ENCODE measurements around the gene SIAH1.
"Not testable (repeated sequence)": the region's sequence is repeated elsewhere in the genome, so short reads cannot be mapped to it uniquely, and the experiment has no call there.

The SIAH1 gene

GRCh38 chr16:48392407-48392806 lies 7.2 kb upstream of the SIAH1 start:
- DNase-seq, result no peak

DNA sequence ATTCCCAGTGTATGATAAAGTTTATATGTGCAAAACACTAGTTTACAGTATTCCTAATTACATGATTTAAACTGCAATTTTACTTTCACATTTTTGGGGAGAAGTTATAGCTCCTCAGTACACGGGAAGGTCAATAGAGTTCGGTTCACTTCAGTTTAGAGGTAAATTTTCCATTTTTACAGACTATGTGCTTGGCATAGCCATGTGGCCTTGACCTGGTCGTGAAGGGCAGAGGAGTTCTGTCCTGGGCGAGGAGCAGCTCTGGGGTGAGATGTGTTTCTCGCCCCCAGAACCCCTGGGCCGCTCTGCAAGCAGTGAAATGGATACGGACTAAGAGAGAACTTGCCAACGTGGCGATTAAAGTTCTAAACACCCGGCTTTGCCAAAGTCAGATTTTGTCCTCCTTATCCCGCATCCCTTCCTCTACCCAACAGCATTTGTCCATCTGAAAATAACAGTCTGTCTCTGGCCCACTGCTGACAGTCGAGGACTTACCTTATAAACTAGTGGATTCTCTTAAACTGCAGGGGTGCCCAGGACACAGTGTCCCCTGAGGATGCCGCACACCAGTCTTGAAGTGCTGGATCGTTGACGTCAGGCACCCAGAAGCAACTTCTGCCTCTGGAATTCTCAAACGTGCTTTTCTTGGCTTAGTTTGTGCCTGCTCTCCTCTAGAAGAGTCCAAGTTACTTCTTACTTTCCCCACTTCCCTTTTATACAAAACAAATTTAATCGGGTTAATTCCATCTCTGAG lies 1.5 kb upstream of the SIAH1 start:
- DNase-seq, result no peak

- DNase-seq, result peak; percentile 58 to 88 (median 65)
Measured at GRCh38 chr16:48384520-48385252, 527 bp downstream of the SIAH1 start.

GRCh38 chr16:48383877-48384519 lies 1.2 kb downstream of the SIAH1 start:
- DNase-seq, result peak in 1 of 3 donors; percentile 32

DNA sequence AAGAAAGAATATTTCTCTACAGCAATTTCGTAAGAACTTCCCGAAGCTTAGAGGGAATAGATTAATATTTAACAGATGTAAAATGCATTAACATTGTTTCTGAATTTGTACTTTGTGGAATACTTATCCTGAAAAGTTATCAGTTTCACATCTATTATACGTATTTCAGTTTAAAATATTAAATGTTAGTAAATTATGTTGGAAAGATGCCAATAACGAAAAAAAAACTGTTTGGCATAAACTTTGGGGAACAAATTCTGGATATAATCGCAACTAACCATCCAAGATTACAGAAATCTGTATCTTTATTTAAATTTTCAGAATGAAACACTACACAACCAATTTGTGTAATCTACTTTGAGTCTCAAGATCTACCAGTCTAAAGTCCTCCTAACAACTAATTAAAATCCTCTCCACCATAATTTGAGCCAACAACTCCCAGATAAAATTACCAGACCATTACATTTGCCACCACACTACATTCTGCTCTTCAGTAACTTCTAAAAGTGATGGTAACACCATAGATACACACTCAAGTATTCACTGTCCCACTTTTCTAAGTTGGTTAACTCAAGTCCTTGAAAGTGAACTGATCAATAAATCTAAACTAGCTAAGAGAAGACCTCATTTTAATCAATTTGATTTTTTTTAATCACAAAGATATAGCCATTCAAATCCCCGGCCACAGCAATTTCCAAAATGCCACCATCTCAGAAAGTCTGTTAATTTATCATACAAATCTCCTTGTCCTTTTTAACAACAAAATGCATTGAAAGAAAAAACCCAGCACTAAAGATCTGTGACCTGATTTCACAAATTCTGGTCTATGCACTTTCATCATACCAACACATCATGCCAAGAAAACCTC lies 2.0 kb downstream of the SIAH1 start:
- peak in 1 of 3 donors; percentile 18 for DNase-seq

DNA sequence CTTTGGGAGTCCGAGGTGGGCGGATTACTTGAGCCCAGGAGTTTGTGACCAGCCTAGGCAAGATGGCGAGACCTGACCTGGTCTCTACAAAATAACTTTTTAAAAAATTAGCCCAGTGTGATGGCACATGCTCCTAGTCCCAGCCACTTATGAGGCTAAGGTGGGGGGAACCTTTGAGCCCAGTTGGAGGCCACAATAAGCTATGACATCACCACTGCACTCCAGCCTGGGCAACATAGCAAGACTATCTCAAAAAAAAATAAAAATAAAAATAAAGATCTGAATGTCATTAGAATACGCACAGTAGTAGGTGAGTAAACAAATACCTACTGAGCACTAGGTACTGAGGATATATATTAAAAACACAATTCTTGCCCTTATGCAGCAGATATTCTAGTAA lies 3.1 kb downstream of the SIAH1 start:
- peak in 1 of 3 donors; percentile 17 for DNase-seq

DNA sequence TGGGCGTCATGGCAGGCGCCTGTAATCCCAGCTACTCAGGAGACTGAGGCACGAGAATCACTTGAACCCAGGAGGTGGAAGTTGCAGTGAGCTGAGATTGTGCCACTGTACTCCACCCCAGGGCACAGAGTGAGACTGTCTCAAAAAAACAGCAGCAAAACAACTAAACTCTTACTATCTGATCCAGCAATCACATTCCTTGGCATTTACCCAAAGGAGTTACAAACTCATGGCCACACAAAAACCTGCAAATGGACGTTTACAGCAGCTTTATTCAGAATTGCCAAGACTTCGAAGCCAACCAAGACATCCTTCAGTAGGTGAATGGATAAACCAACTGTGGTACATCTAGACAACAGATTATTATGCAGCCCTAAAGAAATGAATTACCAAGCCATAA lies 4.0 kb downstream of the SIAH1 start:
- no peak for DNase-seq

GRCh38 chr16:48378836-48379235 lies 6.4 kb downstream of the SIAH1 start:
- peak; percentile 47 to 80 (median 79) for DNase-seq

DNA sequence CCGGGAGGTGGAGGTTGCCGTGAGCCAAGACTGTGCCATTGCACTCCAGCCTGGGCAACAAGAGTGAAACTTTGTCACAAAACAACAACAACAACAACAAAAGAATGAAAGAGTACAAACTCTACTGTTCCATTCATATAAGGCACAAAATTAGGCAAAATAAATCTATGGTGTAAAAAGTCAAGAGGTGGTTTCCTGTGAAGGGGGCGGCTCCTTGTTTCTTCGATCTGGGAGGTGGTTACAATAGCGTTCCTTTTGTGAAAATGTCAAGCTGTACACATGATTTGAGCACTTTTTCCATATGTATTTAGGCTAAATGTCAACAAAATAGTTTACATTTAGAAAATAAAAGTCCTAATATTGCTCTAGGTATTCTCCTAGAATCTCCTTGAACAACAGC lies 6.9 kb downstream of the SIAH1 start:
- DNase-seq, result no peak

- not testable (repeated sequence) for DNase-seq
Measured at GRCh38 chr16:48377301-48377700, 7.9 kb downstream of the SIAH1 start.

DNA sequence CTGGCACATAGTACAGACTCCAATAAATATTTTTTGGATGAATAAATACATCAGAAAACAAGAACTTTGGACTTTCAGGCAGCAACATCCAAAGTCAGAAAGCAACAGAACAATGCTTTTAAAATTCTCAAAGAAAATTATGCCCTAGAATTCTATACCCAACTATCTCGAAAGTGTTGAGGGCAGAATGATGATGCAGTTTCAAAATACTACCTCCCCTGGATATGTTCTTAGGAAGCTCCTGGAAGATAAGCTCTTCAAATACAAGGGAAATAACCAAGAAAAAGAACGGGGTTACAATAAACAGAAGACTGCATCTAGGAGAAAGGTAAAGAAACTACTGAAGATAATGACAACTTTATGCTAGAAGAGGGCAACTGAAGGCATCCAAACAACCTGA lies 11.0 kb downstream of the SIAH1 start:
- DNase-seq, result no peak

- peak; percentile 42 to 62 (median 58) for DNase-seq
Measured at GRCh38 chr16:48373258-48374029, 11.8 kb downstream of the SIAH1 start.

DNA sequence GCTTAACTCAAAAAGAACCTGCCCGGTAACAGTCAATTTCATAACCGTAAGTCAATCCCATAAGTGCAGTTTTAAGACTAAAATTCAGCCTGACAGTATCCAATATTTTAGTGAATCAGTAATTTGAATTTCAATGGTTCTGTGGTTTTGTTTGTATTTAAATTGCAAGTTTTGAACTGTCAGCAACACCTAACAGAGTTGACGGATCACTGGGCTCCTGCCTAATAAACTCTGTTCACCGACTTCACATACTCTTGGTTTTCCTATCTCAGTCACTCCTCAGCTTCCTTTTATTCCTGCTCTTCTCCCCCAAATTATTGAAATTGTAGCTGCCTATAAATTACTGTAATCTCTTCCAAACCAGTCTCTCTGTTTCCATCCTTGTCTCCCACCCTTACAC lies 12.5 kb downstream of the SIAH1 start:
- DNase-seq, result no peak

DNA sequence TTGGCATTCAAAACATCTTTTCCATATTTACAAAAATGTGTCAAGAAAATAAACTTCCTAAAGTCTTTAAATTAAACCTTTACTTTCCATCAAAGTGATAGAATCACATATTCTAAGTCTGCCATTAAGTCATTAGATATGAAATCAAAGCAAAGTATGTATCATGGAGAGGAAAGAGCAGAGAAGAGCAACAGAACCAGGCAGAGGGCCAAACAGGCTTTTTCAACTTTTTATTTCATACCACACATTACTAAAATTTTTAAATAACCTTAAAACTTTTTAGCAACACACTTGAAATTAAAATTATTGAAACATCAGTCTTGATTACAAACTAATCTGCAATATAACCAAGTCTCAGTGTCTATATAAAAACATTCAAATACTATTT lies 13.8 kb downstream of the SIAH1 start:
- DNase-seq, result no peak

GRCh38 chr16:48370668-48371392 lies 14.4 kb downstream of the SIAH1 start:
- not testable (repeated sequence) for DNase-seq

DNA sequence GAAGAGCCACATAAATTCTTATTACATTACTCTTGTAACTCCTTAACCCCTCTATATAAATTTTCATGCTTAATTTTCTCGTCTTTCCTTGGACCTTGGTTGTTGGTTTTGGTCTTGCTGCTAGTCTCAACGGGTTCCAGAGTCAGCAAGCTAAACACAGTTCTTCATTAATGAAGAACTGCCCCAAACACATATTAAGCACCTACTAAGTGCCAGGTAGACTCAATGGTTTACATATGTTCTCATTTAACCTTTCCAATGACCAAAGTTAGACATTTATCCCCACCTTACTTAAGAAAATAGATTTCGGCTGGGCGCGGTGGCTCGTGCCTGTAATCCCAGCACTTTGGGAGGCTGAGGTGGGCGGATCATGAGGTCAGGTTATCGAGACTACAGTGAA lies 15.0 kb downstream of the SIAH1 start:
- DNase-seq, result no peak

GRCh38 chr16:48369765-48370164 lies 15.4 kb downstream of the SIAH1 start:
- no peak for DNase-seq

DNA sequence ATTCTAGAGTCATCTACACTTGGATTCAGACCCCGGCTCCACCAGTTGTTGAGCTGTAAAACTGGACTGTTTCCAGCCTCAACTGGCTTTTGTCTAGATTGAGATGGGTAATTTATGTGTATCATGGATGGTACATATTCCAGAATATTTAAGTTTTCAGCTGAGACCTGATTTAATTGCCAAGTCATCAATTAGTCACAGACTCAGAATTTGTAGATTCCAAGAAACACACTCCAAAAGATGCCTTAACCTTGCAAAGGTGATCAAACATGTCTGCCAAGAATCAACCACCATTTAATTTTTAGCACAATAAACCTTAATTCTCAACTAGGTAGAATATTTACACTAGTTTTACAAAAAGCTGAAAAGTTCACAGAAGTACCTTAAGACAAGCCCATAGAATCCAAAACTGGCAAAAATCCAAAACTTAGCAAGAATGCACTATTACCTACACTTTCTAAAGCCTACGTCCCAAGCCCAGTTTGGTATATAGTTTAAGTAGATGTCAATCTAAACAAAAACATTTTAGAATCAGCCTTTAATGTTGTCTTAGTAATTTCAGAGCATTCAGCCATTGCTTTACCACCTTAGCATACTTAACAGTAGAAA lies 17.7 kb downstream of the SIAH1 start:
- no peak for DNase-seq

DNA sequence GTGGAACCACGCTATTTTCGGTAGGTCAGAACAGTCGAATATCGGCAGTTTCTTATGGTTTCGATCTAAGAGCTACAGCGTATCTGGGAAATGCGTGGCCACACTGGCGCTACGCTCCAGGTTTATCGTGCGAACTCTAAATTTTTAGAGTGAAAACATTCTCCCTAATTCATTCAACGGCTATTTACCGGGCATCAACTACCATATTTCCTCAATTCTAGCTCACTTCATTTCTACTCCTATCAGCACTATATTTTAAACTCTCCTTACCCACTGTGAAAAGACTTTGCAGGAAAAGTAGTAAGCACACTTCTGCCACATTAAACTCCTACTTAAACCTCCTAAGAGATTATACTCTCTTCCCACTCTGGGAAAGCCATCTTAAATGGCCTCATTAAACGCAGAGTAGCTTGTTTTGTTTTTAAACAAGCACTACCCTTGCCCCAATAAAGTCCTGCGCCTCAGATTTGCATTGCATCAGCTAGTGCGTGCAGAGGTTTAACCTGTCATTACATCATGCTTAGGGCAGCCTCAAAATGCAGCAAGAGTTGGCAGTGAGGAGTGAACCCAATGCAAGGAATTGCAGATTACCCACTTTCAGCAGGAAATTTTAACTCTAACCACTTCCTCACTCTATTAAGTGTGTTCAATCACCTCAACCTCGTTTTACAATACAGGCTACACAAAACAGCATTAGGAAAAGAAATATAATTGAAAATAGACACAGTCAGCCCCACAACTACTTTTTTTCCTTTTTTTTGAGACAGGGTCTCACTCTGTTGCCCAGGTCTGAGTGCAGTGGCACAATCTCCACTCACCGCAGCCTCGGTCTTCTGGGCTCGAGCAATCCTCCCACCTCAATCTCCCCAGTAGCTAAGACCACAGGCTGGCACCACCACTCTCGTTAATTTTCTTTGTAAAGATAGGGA lies 18.8 kb downstream of the SIAH1 start:
- peak; percentile 54 to 60 (median 57) for DNase-seq

Measured in suppressor macrophage treated with lipopolysaccharide for 1 hour (primary cell).